Measurements from ENCODE around the gene MBD4. TPM values are rescaled to one million over a fixed set of nuclear protein-coding genes. Genes with fewer than 3 reads are reported as not detected.

Gene MBD4
- total RNA-seq, 2 experiments from 2014 or later = 62.0 to 63.9 TPM

DNA sequence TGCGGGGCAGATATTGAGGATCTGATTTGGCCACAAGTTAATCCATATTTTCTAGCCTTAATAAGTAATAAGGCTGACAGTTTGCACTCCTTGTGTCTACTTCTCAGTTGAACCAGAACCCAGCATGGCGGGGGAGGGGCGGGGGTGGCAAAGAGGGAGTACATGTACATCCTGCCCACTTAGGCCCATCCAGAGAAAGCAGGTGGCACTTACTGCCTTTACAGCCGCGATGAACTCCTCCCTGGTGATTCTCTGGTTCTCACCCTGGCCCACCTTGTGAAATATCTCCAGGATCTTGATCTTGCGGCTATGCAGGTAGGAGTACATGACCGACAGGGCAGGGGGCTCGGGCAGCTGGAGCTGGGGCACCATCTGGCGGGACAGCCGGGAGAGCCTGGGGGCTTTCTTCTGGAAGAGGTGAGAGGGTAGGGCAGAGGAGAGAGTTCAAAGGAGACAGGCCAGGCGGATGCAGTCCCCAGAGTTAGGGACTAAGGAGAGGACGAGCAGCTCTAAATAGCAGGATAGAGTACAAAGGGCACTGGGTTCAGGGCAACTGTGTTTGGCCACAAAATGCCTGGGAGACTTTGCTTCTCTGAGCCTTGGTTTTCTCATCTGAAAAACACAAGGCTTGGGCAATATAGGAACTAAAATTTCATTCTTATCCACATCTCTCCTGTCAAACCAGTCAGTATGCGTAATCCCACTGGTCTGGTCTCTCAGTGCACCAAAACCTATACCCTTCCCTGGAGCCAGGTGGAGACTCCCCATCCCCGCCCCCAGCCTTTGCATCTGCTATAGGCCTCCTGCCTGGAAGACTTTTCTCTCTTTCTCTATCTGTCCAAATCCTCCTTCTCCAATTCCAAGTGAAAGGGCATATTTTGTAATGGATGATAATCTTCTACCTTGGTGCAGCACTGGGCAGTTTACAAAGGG is 21.4 kb downstream of the MBD4 start:
- CTCF ChIA-PET = interaction anchor here (0.6 kb wide), 1 partner anchor 370 kb away, joined by 3 read pairs; no protein-coding TSS in a partner anchor
- no peak overlapping the region for H3K27ac ChIP-seq (ENCODE audit: low read depth in 1 of 2, low read length in 2 of 2)
- POLR2A ChIA-PET = no interaction called here

GRCh38 chr3:129417326-129417725 is 22.4 kb downstream of the MBD4 start:
- ChIA-PET POLR2A (no interaction called here), CTCF (interaction anchor here (0.6 kb wide), 1 partner anchor 369 kb away, joined by 3 read pairs; no protein-coding TSS in a partner anchor)
- no peak for TF ChIP-seq CTCF (IDR thresholded peaks at IDR 0.05)
- ATAC-seq (ENCODE audit: poor library complexity) (no peak), DNase-seq (no peak)
- no peaks in the 10 kb centered on the region for H3K4me1 Mint-ChIP-seq (ENCODE audit: low read depth)
- no peak overlapping the region for H3K27ac ChIP-seq (ENCODE audit: low read depth in 1 of 2, low read length in 2 of 2)
- H3K4me3 ChIP-seq (ENCODE audit: low read length) = no peak overlapping the region
- H3K27me3 Mint-ChIP-seq = no peaks in the 10 kb centered on the region
- intact Hi-C loops (cut with DNase I, micrococcal nuclease) = no loop called here
- no peaks in the 10 kb centered on the region for H3K27me3 ChIP-seq (ENCODE audit: control insufficient read depth in 1 of 2, insufficient read depth in 2 of 2, low read length in 2 of 2)
- H3K4me3 Mint-ChIP-seq = no peak overlapping the region
- no peak overlapping the region for H3K27ac Mint-ChIP-seq
- no peaks in the 10 kb centered on the region for H3K36me3 ChIP-seq (ENCODE audit: insufficient read depth, low read length)
- no peaks in the 10 kb centered on the region for H3K9me3 ChIP-seq (ENCODE audit: control insufficient read depth in 1 of 2, insufficient read depth in 1 of 2, low read length in 2 of 2)
- H3K36me3 Mint-ChIP-seq (ENCODE audit: low read depth) = no peaks in the 10 kb centered on the region
- H3K9me3 Mint-ChIP-seq = no peaks in the 10 kb centered on the region
- no peaks in the 10 kb centered on the region for H3K4me1 ChIP-seq (ENCODE audit: insufficient read depth, low read length)

More for the DNA sequence above, 21.4 kb downstream of the MBD4 start:
- H3K4me3 Mint-ChIP-seq = no peak overlapping the region
- no peak for ATAC-seq (ENCODE audit: poor library complexity)
- no peaks in the 10 kb centered on the region for H3K9me3 ChIP-seq (ENCODE audit: control insufficient read depth in 1 of 2, insufficient read depth in 1 of 2, low read length in 2 of 2)
- DNase-seq = no peak
- no peaks in the 10 kb centered on the region for H3K36me3 ChIP-seq (ENCODE audit: insufficient read depth, low read length)
- no peaks in the 10 kb centered on the region for H3K4me1 ChIP-seq (ENCODE audit: insufficient read depth, low read length)
- H3K27ac Mint-ChIP-seq = no peak overlapping the region
- no peaks in the 10 kb centered on the region for H3K27me3 Mint-ChIP-seq
- H3K4me3 ChIP-seq (ENCODE audit: low read length) = no peak overlapping the region
- H3K9me3 Mint-ChIP-seq = no peaks in the 10 kb centered on the region
- intact Hi-C loops (cut with DNase I, micrococcal nuclease) = no loop called here
- H3K27me3 ChIP-seq (ENCODE audit: control insufficient read depth in 1 of 2, insufficient read depth in 2 of 2, low read length in 2 of 2) = no peaks in the 10 kb centered on the region
- H3K4me1 Mint-ChIP-seq (ENCODE audit: low read depth) = no peaks in the 10 kb centered on the region
- no peak for TF ChIP-seq CTCF (IDR thresholded peaks at IDR 0.05)
- no peaks in the 10 kb centered on the region for H3K36me3 Mint-ChIP-seq (ENCODE audit: low read depth)

- Mint-ChIP-seq H3K27ac (no peak overlapping the region), H3K36me3 (ENCODE audit: low read depth) (no peaks in the 10 kb centered on the region), H3K4me1 (ENCODE audit: low read depth) (no peaks in the 10 kb centered on the region), H3K27me3 (no peaks in the 10 kb centered on the region), H3K9me3 (no peaks in the 10 kb centered on the region), H3K4me3 (no peak overlapping the region)
- no peak for ATAC-seq (ENCODE audit: poor library complexity)
- H3K36me3 ChIP-seq (ENCODE audit: insufficient read depth, low read length) = no peaks in the 10 kb centered on the region
- POLR2A ChIA-PET = no interaction called here
- H3K4me3 ChIP-seq (ENCODE audit: low read length) = no peak overlapping the region
- no peaks in the 10 kb centered on the region for H3K27me3 ChIP-seq (ENCODE audit: control insufficient read depth in 1 of 2, insufficient read depth in 2 of 2, low read length in 2 of 2)
- no peak for DNase-seq
- TF ChIP-seq CTCF (IDR thresholded peaks at IDR 0.05) = no peak
- intact Hi-C loops (cut with DNase I, micrococcal nuclease) = no loop called here
- CTCF ChIA-PET = no interaction called here
- H3K27ac ChIP-seq (ENCODE audit: low read depth in 1 of 2, low read length in 2 of 2) = no peak overlapping the region
- no peaks in the 10 kb centered on the region for H3K9me3 ChIP-seq (ENCODE audit: control insufficient read depth in 1 of 2, insufficient read depth in 1 of 2, low read length in 2 of 2)
- no peaks in the 10 kb centered on the region for H3K4me1 ChIP-seq (ENCODE audit: insufficient read depth, low read length)
Observed at GRCh38 chr3:129416415-129416814, 23.3 kb downstream of the MBD4 start.

Measured in CD4-positive, alpha-beta T cell (primary cell).